GM21619 (cell line): ENCODE data around the gene NAV2.

Experiments
- ATAC-seq: cut with Tn5 transposase; IDR thresholded peaks from one replicate; pipeline ENCODE4 v1.9.1; 2021; ENCODE audit not compliant: unreplicated experiment

NAV2 gene

GRCh38 chr11:19712281-19713195, at the start of gene NAV2:
NAV2 (plus strand) TSS chr11:19712837; CDS start chr11:19713696, 859 bp downstream.
- ATAC-seq, result peak; percentile 97

GRCh38 chr11:19663206-19663605, 49.4 kb upstream of the NAV2 start:
- no peak for ATAC-seq

GRCh38 chr11:19664886-19665548, 47.6 kb upstream of the NAV2 start:
- no peak for ATAC-seq

- no peak for ATAC-seq
Measured at GRCh38 chr11:19666951-19667350, 45.7 kb upstream of the NAV2 start.

- ATAC-seq, result no peak
Measured at GRCh38 chr11:19669511-19669910, 43.1 kb upstream of the NAV2 start.

- ATAC-seq, result no peak
Measured at GRCh38 chr11:19670030-19670791, 42.4 kb upstream of the NAV2 start.

- ATAC-seq, result no peak
Measured at GRCh38 chr11:19672586-19673206, 39.9 kb upstream of the NAV2 start.

- ATAC-seq, result no peak
Measured at GRCh38 chr11:19673924-19674729, 38.5 kb upstream of the NAV2 start.

GRCh38 chr11:19674836-19675235, 37.8 kb upstream of the NAV2 start:
- ATAC-seq, result no peak

- no peak for ATAC-seq
Measured at GRCh38 chr11:19675397-19675796, 37.2 kb upstream of the NAV2 start.

- ATAC-seq, result no peak
Measured at GRCh38 chr11:19676475-19677380, 35.9 kb upstream of the NAV2 start.

GRCh38 chr11:19677381-19678080, 35.1 kb upstream of the NAV2 start:
- no peak for ATAC-seq

GRCh38 chr11:19679952-19680828, 32.4 kb upstream of the NAV2 start:
- ATAC-seq, result no peak

GRCh38 chr11:19680829-19681368, 31.7 kb upstream of the NAV2 start:
- no peak for ATAC-seq

- ATAC-seq, result no peak
Measured at GRCh38 chr11:19683141-19683805, 29.4 kb upstream of the NAV2 start.

- ATAC-seq, result no peak
Measured at GRCh38 chr11:19683862-19684491, 28.7 kb upstream of the NAV2 start.
